ENCODE results near the gene SCAF1. TPM values are rescaled to one million over a fixed set of nuclear protein-coding genes. Genes with fewer than 3 reads are reported as not detected.

Gene SCAF1
- total RNA-seq, 2 experiments from 2014 or later, result 48.1 to 59.9 TPM

- CTCF ChIA-PET, result interaction anchor here (0.9 to 3.3 kb wide), 11 partner anchors 9 to 187 kb away, joined by 3 to 12 read pairs (median 3); partner anchors contain the start of genes RCN3 and SCAF1
- H3K36me3 Mint-ChIP-seq (ENCODE audit: low read depth), result peaks cover 18% of the 10 kb centered on the region
- H3K4me1 Mint-ChIP-seq, result peaks cover 28% of the 10 kb centered on the region
- H3K9me3 Mint-ChIP-seq, result no peaks in the 10 kb centered on the region
- no peaks in the 10 kb centered on the region for H3K27me3 Mint-ChIP-seq
- H3K27ac Mint-ChIP-seq, result peak overlapping the region; percentile 57
- POLR2A ChIA-PET, result no interaction called here
- H3K4me3 Mint-ChIP-seq, result no peak overlapping the region
- no peak for DNase-seq
Observed at GRCh38 chr19:49679771-49680413, 37.9 kb downstream of the SCAF1 start.

- Mint-ChIP-seq H3K9me3 (no peaks in the 10 kb centered on the region), H3K27ac (peak overlapping the region; percentile 57), H3K4me1 (peaks cover 28% of the 10 kb centered on the region), H3K27me3 (no peaks in the 10 kb centered on the region), H3K4me3 (no peak overlapping the region), H3K36me3 (ENCODE audit: low read depth) (peaks cover 25% of the 10 kb centered on the region)
- POLR2A ChIA-PET, result no interaction called here
- DNase-seq, result peak; percentile 92
- CTCF ChIA-PET, result interaction anchor here (0.6 to 1.7 kb wide), 17 partner anchors 11 to 386 kb away, joined by 3 to 8 read pairs (median 3); partner anchors contain the start of genes RCN3 and RRAS
Observed at GRCh38 chr19:49680421-49681351, 38.7 kb downstream of the SCAF1 start.

DNA sequence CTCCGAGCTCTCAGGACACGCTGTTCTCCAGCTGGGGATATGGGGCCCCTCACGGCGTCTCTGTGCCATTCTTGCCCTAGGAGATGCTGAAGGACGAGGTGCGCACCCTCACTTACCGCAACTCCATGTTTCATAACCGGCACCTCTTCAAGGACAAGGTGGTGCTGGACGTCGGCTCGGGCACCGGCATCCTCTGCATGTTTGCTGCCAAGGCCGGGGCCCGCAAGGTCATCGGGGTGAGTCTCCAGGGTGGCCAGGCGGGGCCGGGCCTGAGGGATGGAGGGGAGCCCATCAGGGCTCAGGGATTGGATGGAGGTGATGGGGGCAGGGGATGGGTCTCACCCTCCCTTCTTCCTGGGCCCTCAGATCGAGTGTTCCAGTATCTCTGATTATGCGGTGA lies 39.8 kb downstream of the SCAF1 start:
- no peak overlapping the region for H3K4me3 Mint-ChIP-seq

GRCh38 chr19:49682274-49682673 lies 40.3 kb downstream of the SCAF1 start:
- no peaks in the 10 kb centered on the region for H3K27me3 Mint-ChIP-seq
- H3K27ac Mint-ChIP-seq, result no peak overlapping the region
- H3K4me3 Mint-ChIP-seq, result no peak overlapping the region

More for the DNA sequence above, 39.8 kb downstream of the SCAF1 start:
- ChIA-PET POLR2A (no interaction called here), CTCF (interaction anchor here (1.1 to 1.7 kb wide), 3 partner anchors 11 to 90 kb away, joined by 3 to 7 read pairs (median 3); no protein-coding TSS in a partner anchor)
- Mint-ChIP-seq H3K27me3 (no peaks in the 10 kb centered on the region), H3K4me1 (peaks cover 21% of the 10 kb centered on the region), H3K9me3 (no peaks in the 10 kb centered on the region), H3K36me3 (ENCODE audit: low read depth) (peaks cover 26% of the 10 kb centered on the region), H3K27ac (no peak overlapping the region)
- DNase-seq, result no peak

GRCh38 chr19:49683814-49684250 lies 41.8 kb downstream of the SCAF1 start:
- Mint-ChIP-seq H3K27ac (peak overlapping the region; percentile 50), H3K27me3 (no peaks in the 10 kb centered on the region), H3K36me3 (ENCODE audit: low read depth) (peaks cover 32% of the 10 kb centered on the region), H3K4me3 (no peak overlapping the region), H3K9me3 (no peaks in the 10 kb centered on the region), H3K4me1 (peaks cover 20% of the 10 kb centered on the region)
- no peak for DNase-seq
- CTCF ChIA-PET, result interaction anchor here (0.6 to 2.5 kb wide), 4 partner anchors 21 to 347 kb away, joined by 3 to 6 read pairs (median 3); no protein-coding TSS in a partner anchor
- POLR2A ChIA-PET, result no interaction called here

More at GRCh38 chr19:49682274-49682673, 40.3 kb downstream of the SCAF1 start:
- POLR2A ChIA-PET, result no interaction called here
- no peak for DNase-seq
- no peaks in the 10 kb centered on the region for H3K9me3 Mint-ChIP-seq
- CTCF ChIA-PET, result interaction anchor here (1.1 to 2.5 kb wide), 3 partner anchors 10 to 112 kb away, joined by 3 to 6 read pairs (median 3); no protein-coding TSS in a partner anchor
- peaks cover 26% of the 10 kb centered on the region for H3K36me3 Mint-ChIP-seq (ENCODE audit: low read depth)
- H3K4me1 Mint-ChIP-seq, result peaks cover 21% of the 10 kb centered on the region

GRCh38 chr19:49684251-49684982 lies 42.4 kb downstream of the SCAF1 start:
- POLR2A ChIA-PET, result no interaction called here
- peaks cover 32% of the 10 kb centered on the region for H3K36me3 Mint-ChIP-seq (ENCODE audit: low read depth)
- no peaks in the 10 kb centered on the region for H3K27me3 Mint-ChIP-seq

DNA sequence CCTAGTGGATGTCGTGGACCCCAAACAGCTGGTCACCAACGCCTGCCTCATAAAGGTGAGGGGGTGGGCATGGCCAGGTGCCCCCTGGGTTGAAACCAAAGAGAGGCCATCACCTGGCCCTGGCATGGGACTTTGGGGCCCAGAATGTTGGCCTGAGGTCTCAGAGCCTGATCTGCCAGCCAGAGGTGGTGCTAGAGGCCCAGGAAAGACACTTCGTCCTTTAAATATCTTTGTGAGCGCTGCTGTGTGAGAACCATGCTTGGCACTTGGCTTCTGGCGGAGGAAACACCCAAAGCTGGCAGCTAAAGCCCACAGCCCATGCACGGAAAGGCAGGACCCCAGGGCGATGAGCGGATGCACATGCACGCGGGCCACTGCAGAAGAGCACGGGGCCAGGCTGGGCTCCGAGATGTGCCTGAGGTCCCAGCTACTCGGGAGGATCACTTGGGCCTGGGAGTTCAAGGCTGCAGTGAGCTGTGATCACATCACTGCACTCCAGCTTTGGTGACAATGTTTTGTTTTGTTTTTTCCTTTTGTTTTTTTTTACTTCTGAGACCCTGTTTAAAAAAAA lies 43.1 kb downstream of the SCAF1 start:
- H3K4me1 Mint-ChIP-seq, result peaks cover 22% of the 10 kb centered on the region
- CTCF ChIA-PET, result interaction anchor here (0.6 to 2.5 kb wide), 7 partner anchors 9 to 486 kb away, joined by 3 to 6 read pairs (median 3); no protein-coding TSS in a partner anchor
- H3K4me3 Mint-ChIP-seq, result no peak overlapping the region
- no peak overlapping the region for H3K27ac Mint-ChIP-seq
- no peaks in the 10 kb centered on the region for H3K9me3 Mint-ChIP-seq
- POLR2A ChIA-PET, result no interaction called here
- H3K36me3 Mint-ChIP-seq (ENCODE audit: low read depth), result peaks cover 32% of the 10 kb centered on the region
- peaks cover 2% of the 10 kb centered on the region for H3K27me3 Mint-ChIP-seq
- no peak for DNase-seq

More at GRCh38 chr19:49684251-49684982, 42.4 kb downstream of the SCAF1 start:
- Mint-ChIP-seq H3K27ac (no peak overlapping the region), H3K9me3 (no peaks in the 10 kb centered on the region), H3K4me3 (no peak overlapping the region), H3K4me1 (peaks cover 23% of the 10 kb centered on the region)
- CTCF ChIA-PET, result interaction anchor here (0.6 to 2.5 kb wide), 7 partner anchors 9 to 486 kb away, joined by 3 to 6 read pairs (median 3); no protein-coding TSS in a partner anchor
- DNase-seq, result no peak

DNA sequence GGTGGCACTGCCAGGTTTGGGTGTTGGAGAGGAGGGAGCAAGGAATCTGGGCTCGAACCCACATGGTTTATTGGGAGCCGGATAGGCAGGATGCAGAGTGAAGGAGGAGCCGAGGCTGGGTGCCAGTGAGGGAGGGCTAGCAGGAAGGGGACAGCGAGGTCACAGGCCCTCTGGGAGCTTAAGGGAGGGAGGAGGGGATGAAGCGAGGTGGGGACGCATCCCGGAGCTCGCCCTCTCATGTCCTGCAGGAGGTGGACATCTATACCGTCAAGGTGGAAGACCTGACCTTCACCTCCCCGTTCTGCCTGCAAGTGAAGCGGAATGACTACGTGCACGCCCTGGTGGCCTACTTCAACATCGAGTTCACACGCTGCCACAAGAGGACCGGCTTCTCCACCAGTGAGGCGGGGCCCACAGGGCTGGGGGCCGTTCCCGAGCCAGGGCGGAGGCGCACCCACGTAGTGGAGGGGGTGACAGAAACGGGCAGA lies 43.9 kb downstream of the SCAF1 start:
- ChIA-PET CTCF (interaction anchor here (0.6 to 1.1 kb wide), 2 partner anchors 10 to 181 kb away, joined by 3 to 5 read pairs; no protein-coding TSS in a partner anchor), POLR2A (no interaction called here)
- Mint-ChIP-seq H3K27ac (peak overlapping the region; percentile 72), H3K4me3 (no peak overlapping the region), H3K27me3 (peaks cover 8% of the 10 kb centered on the region), H3K9me3 (no peaks in the 10 kb centered on the region), H3K36me3 (ENCODE audit: low read depth) (peaks cover 36% of the 10 kb centered on the region), H3K4me1 (peaks cover 22% of the 10 kb centered on the region)
- no peak for DNase-seq

- CTCF ChIA-PET, result interaction anchor here (1.2 kb wide), 1 partner anchor 10 kb away, joined by 3 read pairs; no protein-coding TSS in a partner anchor
- no peaks in the 10 kb centered on the region for H3K9me3 Mint-ChIP-seq
Observed at GRCh38 chr19:49686503-49687088, 44.6 kb downstream of the SCAF1 start.

GRCh38 chr19:49687150-49687549 lies 45.1 kb downstream of the SCAF1 start:
- CTCF ChIA-PET, result interaction anchor here (1.2 kb wide), 1 partner anchor 11 kb away, joined by 3 read pairs; no protein-coding TSS in a partner anchor
- no peak for DNase-seq
- no peak overlapping the region for H3K27ac Mint-ChIP-seq
- no peaks in the 10 kb centered on the region for H3K9me3 Mint-ChIP-seq
- peaks cover 27% of the 10 kb centered on the region for H3K4me1 Mint-ChIP-seq
- no peak overlapping the region for H3K4me3 Mint-ChIP-seq
- H3K27me3 Mint-ChIP-seq, result peaks cover 15% of the 10 kb centered on the region
- POLR2A ChIA-PET, result no interaction called here
- H3K36me3 Mint-ChIP-seq (ENCODE audit: low read depth), result peaks cover 32% of the 10 kb centered on the region

More at GRCh38 chr19:49686503-49687088, 44.6 kb downstream of the SCAF1 start:
- Mint-ChIP-seq H3K27ac (no peak overlapping the region), H3K36me3 (ENCODE audit: low read depth) (peaks cover 34% of the 10 kb centered on the region), H3K4me3 (no peak overlapping the region), H3K4me1 (peaks cover 27% of the 10 kb centered on the region), H3K27me3 (peaks cover 13% of the 10 kb centered on the region)
- no peak for DNase-seq
- POLR2A ChIA-PET, result no interaction called here

GRCh38 chr19:49687566-49688316 lies 45.7 kb downstream of the SCAF1 start:
- H3K27me3 Mint-ChIP-seq, result peaks cover 19% of the 10 kb centered on the region
- no peak overlapping the region for H3K4me3 Mint-ChIP-seq
- DNase-seq, result no peak
- POLR2A ChIA-PET, result no interaction called here
- H3K36me3 Mint-ChIP-seq (ENCODE audit: low read depth), result peaks cover 28% of the 10 kb centered on the region
- CTCF ChIA-PET, result interaction anchor here (1.2 kb wide), 1 partner anchor 12 kb away, joined by 3 read pairs; no protein-coding TSS in a partner anchor
- no peak overlapping the region for H3K27ac Mint-ChIP-seq
- no peaks in the 10 kb centered on the region for H3K9me3 Mint-ChIP-seq
- peaks cover 27% of the 10 kb centered on the region for H3K4me1 Mint-ChIP-seq
